ENCODE data around the gene SOX6. TPM values are rescaled to one million over a fixed set of nuclear protein-coding genes. Genes with fewer than 3 reads are reported as not detected.
"Not testable (repeated sequence)": the region's sequence is repeated elsewhere in the genome, so short reads cannot be mapped to it uniquely, and the experiment has no call there.

The SOX6 gene
- total RNA-seq, 4 donors from 2014 or later = 17.9 to 27.9 (median 23.3) TPM

GRCh38 chr11:16377746-16378145 is 21.4 kb upstream of the SOX6 start:
- Histone ChIP-seq H3K4me3 (replicated peaks in 1 of 3) (no peak overlapping the region), H3K36me3 (no peaks in the 10 kb centered on the region), H3K27ac (no peak overlapping the region), H3K9me3 (no peaks in the 10 kb centered on the region), H3K27me3 (no peaks in the 10 kb centered on the region), H3K4me1 (no peaks in the 10 kb centered on the region)
- no peak for DNase-seq
- 89 to 90% methylated on average over 5 of the region's 5 CpGs for WGBS, 2 donors
- intact Hi-C loops (cut with DNase I) = no loop called here
- TF ChIP-seq CTCF (IDR thresholded peaks at IDR 0.05) (no peak), POLR2A (IDR thresholded peaks at IDR 0.05) (no peak)

GRCh38 chr11:16375664-16376063 is 19.3 kb upstream of the SOX6 start:
- H3K27ac ChIP-seq; H3K9me3 ChIP-seq; H3K4me3 ChIP-seq (replicated peaks in 1 of 3); H3K36me3 ChIP-seq; intact Hi-C loops (cut with DNase I); DNase-seq; H3K27me3 ChIP-seq; H3K4me1 ChIP-seq: not testable (repeated sequence)
- 95 to 98% methylated on average over 3 of the region's 3 CpGs for WGBS, 2 donors

DNA sequence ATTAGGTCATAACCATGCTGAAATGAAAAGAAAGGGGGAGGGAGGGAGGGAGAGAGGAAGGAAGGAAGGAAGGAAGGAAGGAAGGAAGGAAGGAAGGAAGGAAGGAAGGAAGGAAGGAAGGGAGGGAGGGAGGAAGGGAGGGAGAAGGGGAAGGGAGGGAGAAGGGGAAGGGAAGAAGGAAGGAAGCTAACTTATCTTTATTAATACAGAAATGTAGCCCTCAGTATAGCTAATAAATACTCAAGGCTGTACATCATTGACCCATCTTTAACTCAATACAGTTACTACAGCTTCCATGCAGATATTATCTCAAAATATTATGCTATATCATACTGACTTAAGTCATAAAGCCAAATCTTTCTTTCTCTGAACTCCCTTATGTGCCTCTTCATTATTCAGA is 17.4 kb upstream of the SOX6 start:
- Histone ChIP-seq H3K27me3 (no peaks in the 10 kb centered on the region), H3K9me3 (no peaks in the 10 kb centered on the region), H3K27ac (no peak overlapping the region), H3K4me3 (replicated peaks in 1 of 3) (no peak overlapping the region), H3K36me3 (no peaks in the 10 kb centered on the region), H3K4me1 (no peaks in the 10 kb centered on the region)
- no peak for DNase-seq
- intact Hi-C loops (cut with DNase I) = no loop called here
- TF ChIP-seq POLR2A (IDR thresholded peaks at IDR 0.05) (no peak), CTCF (IDR thresholded peaks at IDR 0.05) (no peak)

DNA sequence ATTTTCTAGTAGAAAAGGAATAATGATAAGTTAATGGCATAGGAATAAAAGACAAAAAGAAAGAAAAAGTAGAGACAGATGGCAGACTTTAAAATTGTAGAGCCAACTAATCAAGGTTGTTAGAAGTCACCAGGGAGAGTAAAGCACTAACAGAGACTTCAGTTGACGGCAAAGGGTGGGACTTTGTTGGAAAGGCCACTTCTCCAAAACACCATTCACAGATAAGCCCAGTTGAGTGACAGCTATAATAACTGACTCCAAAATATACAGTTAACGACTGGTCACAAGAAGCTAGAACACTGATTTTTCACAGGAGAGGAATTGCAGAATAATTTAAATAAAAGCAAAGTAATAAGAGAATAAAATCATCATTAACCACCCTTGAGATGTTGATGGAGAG is 16.0 kb upstream of the SOX6 start:
- no peak overlapping the region for H3K4me3 ChIP-seq (replicated peaks in 1 of 3)
- H3K27ac ChIP-seq = no peak overlapping the region
- WGBS, 2 donors = 63 to 92% methylated on average over 2 of the region's 2 CpGs
- no peaks in the 10 kb centered on the region for H3K9me3 ChIP-seq
- no peak for TF ChIP-seq POLR2A (IDR thresholded peaks at IDR 0.05)
- TF ChIP-seq CTCF (IDR thresholded peaks at IDR 0.05) = no peak
- no peak for DNase-seq
- no peaks in the 10 kb centered on the region for H3K4me1 ChIP-seq
- no peaks in the 10 kb centered on the region for H3K27me3 ChIP-seq
- intact Hi-C loops (cut with DNase I) = no loop called here
- no peaks in the 10 kb centered on the region for H3K36me3 ChIP-seq

DNA sequence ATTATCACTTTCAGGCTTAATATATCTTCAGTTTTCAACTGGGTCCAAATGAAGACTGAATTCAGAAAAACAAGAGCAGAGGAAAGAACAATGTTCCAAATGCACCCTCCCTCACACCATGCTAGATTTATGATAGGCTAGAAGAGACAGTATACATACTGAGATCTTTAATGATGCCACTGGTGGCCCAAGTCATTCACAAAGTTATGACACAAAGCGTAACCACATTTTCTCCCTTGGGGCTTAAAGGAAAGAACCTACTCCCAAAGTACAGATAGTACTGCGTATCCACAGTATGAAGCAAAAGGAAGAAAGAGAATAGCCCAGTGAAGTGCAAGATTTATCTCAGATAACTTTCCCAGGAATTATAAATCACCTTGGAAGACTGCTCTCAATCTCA is 10.9 kb upstream of the SOX6 start:
- 95% methylated on average over 2 of the region's 2 CpGs for WGBS, 2 donors
- no peak overlapping the region for H3K4me3 ChIP-seq (replicated peaks in 1 of 3)
- H3K27ac ChIP-seq = no peak overlapping the region
- H3K9me3 ChIP-seq = no peaks in the 10 kb centered on the region
- no peaks in the 10 kb centered on the region for H3K36me3 ChIP-seq
- intact Hi-C loops (cut with DNase I) = no loop called here
- H3K4me1 ChIP-seq = no peaks in the 10 kb centered on the region
- H3K27me3 ChIP-seq = no peaks in the 10 kb centered on the region
- TF ChIP-seq POLR2A (IDR thresholded peaks at IDR 0.05) (no peak), CTCF (IDR thresholded peaks at IDR 0.05) (no peak)
- no peak for DNase-seq

GRCh38 chr11:16365581-16366228 is 9.4 kb upstream of the SOX6 start:
- Histone ChIP-seq H3K36me3 (no peaks in the 10 kb centered on the region), H3K4me1 (no peaks in the 10 kb centered on the region), H3K27ac (no peak overlapping the region), H3K27me3 (no peaks in the 10 kb centered on the region), H3K9me3 (no peaks in the 10 kb centered on the region), H3K4me3 (replicated peaks in 1 of 3) (no peak overlapping the region)
- DNase-seq = no peak
- intact Hi-C loops (cut with DNase I) = no loop called here
- TF ChIP-seq CTCF (IDR thresholded peaks at IDR 0.05) (no peak), POLR2A (IDR thresholded peaks at IDR 0.05) (no peak)
- 78 to 82% methylated on average over 3 of the region's 3 CpGs for WGBS, 2 donors
